NCI-H1417 (cell line): ENCODE measurements around the gene TREML2.
A peak's percentile ranks its signal among the peaks of the same experiment; 100 is the strongest.
"Not testable (repeated sequence)": the region's sequence is repeated elsewhere in the genome, so short reads cannot be mapped to it uniquely, and the experiment has no call there.

ENCODE experiments used
- DNase-seq, 3 experiments: peaks; one replicate each; lab custom pipeline; 2025; lab: John Stamatoyannopoulos, UW

The TREML2 gene

GRCh38 chr6:41200901-41201763, at the start of gene TREML2:
TSS of gene TREML2 (minus strand) at chr6:41201149. CDS start at chr6:41201008, 141 bp downstream.
- DNase-seq: no peak

GRCh38 chr6:41247882-41248705, 47.1 kb upstream of the TREML2 start:
- no peak for DNase-seq

GRCh38 chr6:41247288-41247865, 46.4 kb upstream of the TREML2 start:
- no peak for DNase-seq

- not testable (repeated sequence) for DNase-seq
Observed at GRCh38 chr6:41246529-41246928, 45.6 kb upstream of the TREML2 start.

GRCh38 chr6:41239467-41240159, 38.7 kb upstream of the TREML2 start:
- DNase-seq: no peak

GRCh38 chr6:41237128-41237527, 36.2 kb upstream of the TREML2 start:
- no peak for DNase-seq

GRCh38 chr6:41236276-41236675, 35.3 kb upstream of the TREML2 start:
- no peak for DNase-seq

GRCh38 chr6:41232667-41233066, 31.7 kb upstream of the TREML2 start:
- DNase-seq: no peak

- no peak for DNase-seq
Observed at GRCh38 chr6:41231246-41231645, 30.3 kb upstream of the TREML2 start.

GRCh38 chr6:41229721-41230120, 28.8 kb upstream of the TREML2 start:
- DNase-seq: no peak

- no peak for DNase-seq
Observed at GRCh38 chr6:41228616-41229015, 27.7 kb upstream of the TREML2 start.

GRCh38 chr6:41228096-41228495, 27.1 kb upstream of the TREML2 start, which contains the start of gene TREML4:
TSS of gene TREML4 (plus strand) at chr6:41228349. CDS start at chr6:41228428, 79 bp downstream.
- no peak for DNase-seq

- DNase-seq: peak; percentile 8 to 59 (median 58)
Observed at GRCh38 chr6:41226752-41227151, 25.8 kb upstream of the TREML2 start.

GRCh38 chr6:41224800-41225199, 23.9 kb upstream of the TREML2 start:
- DNase-seq: no peak

- no peak for DNase-seq
Observed at GRCh38 chr6:41222513-41222912, 21.6 kb upstream of the TREML2 start.

GRCh38 chr6:41222045-41222444, 21.1 kb upstream of the TREML2 start:
- no peak for DNase-seq

- DNase-seq: no peak
Observed at GRCh38 chr6:41216616-41217015, 15.7 kb upstream of the TREML2 start.

- no peak for DNase-seq
Observed at GRCh38 chr6:41215777-41216176, 14.8 kb upstream of the TREML2 start.

GRCh38 chr6:41214559-41215238, 13.8 kb upstream of the TREML2 start:
- DNase-seq: no peak

GRCh38 chr6:41209547-41210320, 8.8 kb upstream of the TREML2 start:
- no peak for DNase-seq
